B cell (primary cell): ENCODE measurements around the gene TTC24.

Experiments used
- EZH2 ChIP-seq: IDR thresholded peaks from 2 replicates; pipeline ENCODE4 v1.6.1; 2012; ENCODE audit warnings: borderline replicate concordance, low read depth, mild to moderate bottlenecking, moderate library complexity, low read length; ENCODE audit not compliant: insufficient read depth, poor library complexity, severe bottlenecking
- TF ChIP-seq, protein P1 (sequence below): fragments of 200-600 bp; IDR thresholded peaks from one replicate; pipeline ENCODE4 v1.8.0; 2022; ENCODE audit warnings: antibody characterized with exemption, mild to moderate bottlenecking

DNA sequence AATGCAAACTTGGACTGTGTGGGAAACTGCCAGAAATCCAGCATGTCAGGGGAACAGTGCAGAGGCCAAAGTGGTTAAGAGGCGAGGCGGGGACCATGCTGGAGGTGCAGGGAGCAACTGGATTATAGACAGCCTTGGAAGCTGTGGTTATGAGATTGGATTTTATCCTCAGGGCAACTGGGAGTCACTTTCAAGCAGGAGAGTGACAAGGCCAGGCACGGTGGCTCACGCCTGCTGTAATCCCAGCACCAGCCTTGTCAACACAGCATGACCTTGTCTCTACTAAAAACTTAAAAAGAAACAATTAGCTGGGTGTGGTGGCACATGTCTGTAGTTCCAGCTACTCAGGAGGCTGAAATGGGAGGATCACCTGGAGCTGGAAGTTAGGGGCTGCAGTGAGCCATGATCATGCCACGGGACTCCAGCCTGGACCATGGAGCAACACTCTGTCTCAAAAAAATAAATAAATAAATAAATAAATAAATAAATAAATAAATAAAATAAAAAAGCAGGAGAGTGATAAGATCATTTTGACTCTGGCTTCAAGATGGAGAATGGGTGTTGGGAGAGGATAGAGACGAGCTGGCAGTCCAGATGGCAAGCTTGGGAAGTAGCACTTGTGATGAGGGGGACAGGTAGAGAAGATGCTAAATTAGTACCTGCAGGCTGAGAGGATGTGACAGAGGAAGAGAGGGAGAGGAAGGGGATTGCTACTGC is 43.2 kb downstream of the TTC24 start:
- TF ChIP-seq, protein P1, sequence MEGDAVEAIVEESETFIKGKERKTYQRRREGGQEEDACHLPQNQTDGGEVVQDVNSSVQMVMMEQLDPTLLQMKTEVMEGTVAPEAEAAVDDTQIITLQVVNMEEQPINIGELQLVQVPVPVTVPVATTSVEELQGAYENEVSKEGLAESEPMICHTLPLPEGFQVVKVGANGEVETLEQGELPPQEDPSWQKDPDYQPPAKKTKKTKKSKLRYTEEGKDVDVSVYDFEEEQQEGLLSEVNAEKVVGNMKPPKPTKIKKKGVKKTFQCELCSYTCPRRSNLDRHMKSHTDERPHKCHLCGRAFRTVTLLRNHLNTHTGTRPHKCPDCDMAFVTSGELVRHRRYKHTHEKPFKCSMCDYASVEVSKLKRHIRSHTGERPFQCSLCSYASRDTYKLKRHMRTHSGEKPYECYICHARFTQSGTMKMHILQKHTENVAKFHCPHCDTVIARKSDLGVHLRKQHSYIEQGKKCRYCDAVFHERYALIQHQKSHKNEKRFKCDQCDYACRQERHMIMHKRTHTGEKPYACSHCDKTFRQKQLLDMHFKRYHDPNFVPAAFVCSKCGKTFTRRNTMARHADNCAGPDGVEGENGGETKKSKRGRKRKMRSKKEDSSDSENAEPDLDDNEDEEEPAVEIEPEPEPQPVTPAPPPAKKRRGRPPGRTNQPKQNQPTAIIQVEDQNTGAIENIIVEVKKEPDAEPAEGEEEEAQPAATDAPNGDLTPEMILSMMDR: no peak
- no peak for TF ChIP-seq EZH2
